Peyer's patch (tissue), 4 donors: ENCODE results near the gene USP31.

ENCODE experiments used
- POLR2A ChIP-seq, 2 donors: fragments of 450-650 bp; IDR thresholded peaks; one replicate each; pipeline ENCODE4 v1.5.1; 2017; ENCODE audit warnings: antibody characterized with exemption in 2 of 2, mild to moderate bottlenecking in 2 of 2, moderate library complexity in 2 of 2
- TF ChIP-seq, protein P1 (sequence below), 6 experiments: fragments of 450-650 bp in 4 of 6; fragments of 200-600 bp in 2 of 6; sonication (generic) in 1 of 6; IDR thresholded peaks; one replicate each; pipeline ENCODE4 v1.5.1; 2017 to 2019; ENCODE audit warnings: antibody characterized with exemption in 6 of 6, mild to moderate bottlenecking in 3 of 6, moderate library complexity in 1 of 6

DNA sequence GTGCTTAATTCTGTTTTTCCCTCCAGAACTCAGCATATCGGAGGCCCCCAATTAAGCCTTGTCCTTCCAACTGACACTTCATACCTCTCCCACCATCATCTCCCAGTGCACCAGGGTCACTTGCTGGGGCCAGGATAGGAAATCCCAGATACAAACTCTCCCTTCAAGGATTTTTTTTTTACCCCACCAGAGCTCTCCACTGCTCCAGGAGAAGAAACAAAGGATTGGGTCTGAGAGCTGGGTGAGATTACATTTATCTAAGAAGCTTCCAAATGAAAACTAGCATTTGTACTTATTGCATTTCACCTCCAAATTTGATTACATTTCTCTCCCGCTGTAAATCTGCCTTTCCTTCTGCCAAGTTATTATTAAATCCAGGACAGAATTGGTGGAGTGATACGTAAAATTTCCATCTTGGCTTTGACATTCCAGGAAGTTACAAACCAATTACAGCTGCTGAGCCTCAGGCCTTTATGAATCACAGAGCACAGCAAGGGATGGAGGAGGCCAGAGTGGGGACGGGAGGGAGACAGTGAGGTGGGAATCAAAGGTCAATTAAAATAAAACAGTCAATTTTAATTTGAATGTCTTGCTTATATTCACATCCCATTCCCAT lies 123.5 kb downstream of the USP31 start:
- TF ChIP-seq, protein P1, sequence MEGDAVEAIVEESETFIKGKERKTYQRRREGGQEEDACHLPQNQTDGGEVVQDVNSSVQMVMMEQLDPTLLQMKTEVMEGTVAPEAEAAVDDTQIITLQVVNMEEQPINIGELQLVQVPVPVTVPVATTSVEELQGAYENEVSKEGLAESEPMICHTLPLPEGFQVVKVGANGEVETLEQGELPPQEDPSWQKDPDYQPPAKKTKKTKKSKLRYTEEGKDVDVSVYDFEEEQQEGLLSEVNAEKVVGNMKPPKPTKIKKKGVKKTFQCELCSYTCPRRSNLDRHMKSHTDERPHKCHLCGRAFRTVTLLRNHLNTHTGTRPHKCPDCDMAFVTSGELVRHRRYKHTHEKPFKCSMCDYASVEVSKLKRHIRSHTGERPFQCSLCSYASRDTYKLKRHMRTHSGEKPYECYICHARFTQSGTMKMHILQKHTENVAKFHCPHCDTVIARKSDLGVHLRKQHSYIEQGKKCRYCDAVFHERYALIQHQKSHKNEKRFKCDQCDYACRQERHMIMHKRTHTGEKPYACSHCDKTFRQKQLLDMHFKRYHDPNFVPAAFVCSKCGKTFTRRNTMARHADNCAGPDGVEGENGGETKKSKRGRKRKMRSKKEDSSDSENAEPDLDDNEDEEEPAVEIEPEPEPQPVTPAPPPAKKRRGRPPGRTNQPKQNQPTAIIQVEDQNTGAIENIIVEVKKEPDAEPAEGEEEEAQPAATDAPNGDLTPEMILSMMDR (IDR thresholded peaks at IDR 0.05) = no peak
- TF ChIP-seq POLR2A (IDR thresholded peaks at IDR 0.05) = no peak
